Heart right ventricle (tissue), 16 donors: ENCODE data around the gene GUSB. TPM values are rescaled to one million over a fixed set of nuclear protein-coding genes. Genes with fewer than 3 reads are reported as not detected.

Experiments
- ATAC-seq, 8 donors: fragments of 200-7000 bp; cut with Tn5 transposase; one replicate each; pipeline ENCODE4 v1.9.1; 2020; ENCODE audit warnings: mild to moderate bottlenecking in 8 of 8, moderate library complexity in 8 of 8, moderate number of reproducible peaks in 1 of 8
- DNase-seq, 2 donors: peaks; one replicate each; pipeline ENCODE4 v3.0.0-alpha.2; 2020
- H3K27ac ChIP-seq, 10 donors: fragments of 200-600 bp; sonication (generic) in 2 of 10; one replicate each; pipeline versions ENCODE4 v1.5.0 to v1.8.0; 2020 to 2022; ENCODE audit warnings: mild to moderate bottlenecking in 3 of 10
- H3K27me3 ChIP-seq, 7 donors: fragments of 200-600 bp; one replicate each; pipeline ENCODE4 v1.8.0; 2021 to 2022; ENCODE audit warnings: mild to moderate bottlenecking in 2 of 7
- H3K36me3 ChIP-seq, 9 donors: fragments of 200-600 bp; sonication (generic) in 1 of 9; one replicate each; pipeline versions ENCODE4 v1.5.0 to v1.8.0; 2020 to 2022; ENCODE audit warnings: mild to moderate bottlenecking in 2 of 9
- H3K4me1 ChIP-seq, 9 donors: fragments of 200-600 bp; sonication (generic) in 1 of 9; one replicate each; pipeline versions ENCODE4 v1.5.0 to v1.8.0; 2020 to 2022; ENCODE audit warnings: mild to moderate bottlenecking in 4 of 9
- H3K4me3 ChIP-seq, 10 donors: fragments of 200-600 bp; sonication (generic) in 2 of 10; one replicate each; pipeline versions ENCODE4 v1.5.0 to v1.8.0; 2020 to 2022; ENCODE audit warnings: mild to moderate bottlenecking in 7 of 10, moderate library complexity in 2 of 10
- H3K9me3 ChIP-seq, 11 donors: fragments of 200-600 bp in 10 of 11; sonication (generic) in 2 of 11; one replicate each; pipeline versions ENCODE4 v1.5.0 to v1.8.0; 2013 to 2022; ENCODE audit warnings: mild to moderate bottlenecking in 2 of 11, control low read depth in 1 of 11, moderate library complexity in 1 of 11
- WGBS, 2 donors: extraction: QIAGEN DNeasy Blood & Tissue Kit; methylation state at CpG; one replicate each; pipeline ENCODE4 v1.1.7; 2013; ENCODE audit warnings: inconsistent platforms in 1 of 2; 5-methylcytosine and 5-hydroxymethylcytosine counted together
- intact Hi-C, 10 donors: fragments of 100-400 bp; cut with DNase I; formaldehyde crosslinking; loops; one replicate each; pipeline versions ENCODE4 v1.11.1 to v1.14.2; 2022
- polyA plus RNA-seq, 2 donors: library from polyadenylated mRNA; stranded (reverse); fragments of 200-250 nt; gene quantifications; one replicate each; pipeline ENCODE4 v1.2.3, GENCODE V29; 2013
- total RNA-seq, 10 donors: library from RNA; stranded (reverse); fragmentation: NEBNext Ultra II Directional in 3 of 10; extraction: Animal tissue kit (Norgen Biotek cat#: 25700) in 3 of 10; gene quantifications; one replicate each; pipeline versions ENCODE4 v1.2.1 to v1.2.4, GENCODE V29; 2021 to 2023
- TF ChIP-seq, protein P1 (sequence below), 9 donors: fragments of 200-600 bp; sonication (generic) in 2 of 9; IDR thresholded peaks; one replicate each; pipeline versions ENCODE4 v1.5.0 to v1.8.0; 2021 to 2022; ENCODE audit warnings: antibody characterized with exemption in 9 of 9, mild to moderate bottlenecking in 5 of 9, moderate library complexity in 1 of 9
- donor health status: Arrhythmogenic right ventricular cardiomyopathy.
- donor health status: ischemic (EF 13 %, LVEDD 7.1; RV severe dilation, severe dysfunction).
- donor health status: healthy with polysubstance abuse.
- donor health status: DM: no; HTN: yes; CAD: no.
- donor health status: DM: no; HTN: no; CAD: no.
- donor health status: ischemic (EF 25% LVEDD 6.9; RV normal size, moderate dysfunction).
- donor health status: ischemic (EF 25% LVEDD 5.7; RV mildly dilated, moderate dysfunction).
- donor health status: healthy.
- donor health status: DM: yes; HTN: yes; CAD: no.
- donor health status: Ischemic cardiomyopathy.
- donor health status: ischemic (EF 35%, LVEDD 5.7; RV mildly dilated, moderate dysfunction).
- donor health status: nonischemic (EF 11% LVEDD 7.7; RV severe dilation, severe dysfunction).
- donor health status: DM: yes; HTN: yes; CAD: no.
- donor health status: PGD.
- donor health status: ischemic (EF 29% LVEDD 5.4; RV normal size, mild dysfunction).
- donor health status: nonischemic (EF 23%, LVEDD 6.1; RV moderate dilation, normal function).

GUSB gene
- total and polyA plus RNA-seq, 12 donors, result 10.8 to 30.6 (median 16.9) TPM

DNA sequence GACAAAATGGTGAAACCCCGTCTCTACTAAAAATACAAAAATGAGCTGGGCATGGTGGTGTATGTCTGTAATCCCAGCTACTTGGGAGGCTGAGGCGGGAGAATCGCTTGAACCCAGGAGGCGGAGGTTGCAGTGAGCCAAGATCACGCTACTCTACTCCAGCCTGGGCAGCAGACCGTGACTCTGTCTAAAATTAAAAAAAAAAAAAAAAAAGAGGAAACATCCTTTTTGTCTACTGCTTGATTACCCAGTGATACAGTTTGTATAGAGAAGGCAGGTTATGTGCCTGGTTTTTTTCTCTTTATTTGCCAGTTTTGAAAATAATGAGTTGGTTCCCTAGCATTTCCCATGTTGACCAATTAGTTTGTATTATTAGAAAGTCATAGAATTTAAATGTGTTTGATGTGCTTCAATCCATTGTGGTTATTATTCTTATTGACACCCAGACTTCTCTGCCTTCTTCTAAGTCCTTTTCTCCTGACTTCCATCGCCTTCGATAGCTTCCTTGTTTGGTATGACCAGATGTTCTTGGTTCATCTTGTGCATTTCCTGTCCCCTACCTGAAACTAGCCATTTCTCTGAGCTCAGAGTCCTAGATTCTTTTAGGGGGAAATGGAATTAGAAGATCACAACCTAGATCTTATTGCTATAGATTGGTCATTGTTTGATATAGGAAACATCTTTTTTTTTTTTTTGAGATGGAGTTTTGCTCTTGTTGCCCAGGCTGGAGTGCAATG lies 65.9 kb downstream of the GUSB start:
- Histone ChIP-seq H3K36me3 (peaks cover 0 to 9% (median 0%) of the 10 kb centered on the region in 9 donors), H3K4me3 (no peak overlapping the region), H3K9me3 (no peaks in the 10 kb centered on the region), H3K27me3 (no peaks in the 10 kb centered on the region), H3K27ac (no peak overlapping the region), H3K4me1 (no peaks in the 10 kb centered on the region)
- WGBS, 2 donors, result 93 to 96% methylated on average over 8 of the region's 8 CpGs
- ATAC-seq, result no peak
- intact Hi-C loops, result no loop called here
- no peak for DNase-seq
- TF ChIP-seq, protein P1, sequence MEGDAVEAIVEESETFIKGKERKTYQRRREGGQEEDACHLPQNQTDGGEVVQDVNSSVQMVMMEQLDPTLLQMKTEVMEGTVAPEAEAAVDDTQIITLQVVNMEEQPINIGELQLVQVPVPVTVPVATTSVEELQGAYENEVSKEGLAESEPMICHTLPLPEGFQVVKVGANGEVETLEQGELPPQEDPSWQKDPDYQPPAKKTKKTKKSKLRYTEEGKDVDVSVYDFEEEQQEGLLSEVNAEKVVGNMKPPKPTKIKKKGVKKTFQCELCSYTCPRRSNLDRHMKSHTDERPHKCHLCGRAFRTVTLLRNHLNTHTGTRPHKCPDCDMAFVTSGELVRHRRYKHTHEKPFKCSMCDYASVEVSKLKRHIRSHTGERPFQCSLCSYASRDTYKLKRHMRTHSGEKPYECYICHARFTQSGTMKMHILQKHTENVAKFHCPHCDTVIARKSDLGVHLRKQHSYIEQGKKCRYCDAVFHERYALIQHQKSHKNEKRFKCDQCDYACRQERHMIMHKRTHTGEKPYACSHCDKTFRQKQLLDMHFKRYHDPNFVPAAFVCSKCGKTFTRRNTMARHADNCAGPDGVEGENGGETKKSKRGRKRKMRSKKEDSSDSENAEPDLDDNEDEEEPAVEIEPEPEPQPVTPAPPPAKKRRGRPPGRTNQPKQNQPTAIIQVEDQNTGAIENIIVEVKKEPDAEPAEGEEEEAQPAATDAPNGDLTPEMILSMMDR (IDR thresholded peaks at IDR 0.05), result no peak

DNA sequence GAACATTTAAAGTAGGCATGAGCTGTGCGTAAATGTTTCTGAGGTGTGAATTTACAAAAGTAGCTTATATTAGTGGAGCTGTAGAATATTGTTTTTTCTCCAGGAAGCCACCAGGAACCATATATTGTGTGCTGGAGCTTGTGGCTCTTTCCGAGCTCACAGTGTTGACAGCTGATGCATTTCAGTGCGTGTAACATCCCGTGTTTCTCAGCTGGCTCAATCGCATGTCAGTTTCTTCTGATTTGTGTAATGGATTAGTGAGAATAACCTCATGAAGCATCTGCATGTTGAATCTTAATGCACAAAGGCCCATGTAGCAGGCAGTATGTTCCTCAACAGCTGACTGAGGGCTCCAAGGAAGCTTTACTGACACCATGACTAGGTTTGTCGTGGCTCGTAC lies 69.8 kb downstream of the GUSB start:
- TF ChIP-seq, protein P1 (IDR thresholded peaks at IDR 0.05), result no peak
- Histone ChIP-seq H3K4me1 (peaks cover 0 to 11% (median 0%) of the 10 kb centered on the region in 9 donors), H3K9me3 (no peaks in the 10 kb centered on the region), H3K36me3 (no peaks in the 10 kb centered on the region), H3K27ac (no peak overlapping the region), H3K27me3 (no peaks in the 10 kb centered on the region), H3K4me3 (no peak overlapping the region)
- no peak for ATAC-seq
- no peak for DNase-seq
- WGBS, 2 donors, result 83 to 86% methylated on average over 7 of the region's 7 CpGs
- intact Hi-C loops, result no loop called here

Other genes starting within 250 kb of the GUSB start
- gene VKORC1L1, start 109.1 kb downstream of the GUSB start, total RNA-seq, result 10 to 100 TPM; 15.3 to 23.8 (median 17.7) TPM
- 10 to 100 TPM in 1 of 2 donors, 1 to 10 TPM in 1; 4.4 to 10.9 TPM for gene VKORC1L1, start 109.1 kb downstream of the GUSB start, polyA plus RNA-seq
- 10 to 100 TPM; 10.1 to 17.0 (median 12.8) TPM for gene ASL, start 93.6 kb upstream of the GUSB start, total RNA-seq
- 10 to 100 TPM; 14.1 to 27.5 TPM for gene ASL, start 93.6 kb upstream of the GUSB start, polyA plus RNA-seq
- 10 to 100 TPM; 15.4 to 31.1 (median 23.1) TPM for gene CRCP, start 132.6 kb upstream of the GUSB start, total RNA-seq
- gene CRCP, start 132.6 kb upstream of the GUSB start, polyA plus RNA-seq, result 10 to 100 TPM; 11.3 to 16.2 TPM
- 1 to 10 TPM; 2.7 to 7.3 (median 4.7) TPM for gene TPST1, start 223.1 kb upstream of the GUSB start, total RNA-seq
- 1 to 10 TPM; 2.0 to 5.7 TPM for gene TPST1, start 223.1 kb upstream of the GUSB start, polyA plus RNA-seq